Measurements from ENCODE around the gene PTPN2.
"Not testable (repeated sequence)": the region's sequence is repeated elsewhere in the genome, so short reads cannot be mapped to it uniquely, and the experiment has no call there.

Gene PTPN2

GRCh38 chr18:12884406-12885323 is 628 bp upstream of the PTPN2 start:
- Histone ChIP-seq H3K27me3 (no peaks in the 10 kb centered on the region), H3K4me3 (ENCODE audit: low read depth, low read length) (peak overlapping the region; percentile 61), H3K4me1 (no peaks in the 10 kb centered on the region), H3K9me3 (no peaks in the 10 kb centered on the region), H3K36me3 (no peaks in the 10 kb centered on the region)
- no peak for DNase-seq
- TF ChIP-seq CTCF (IDR thresholded peaks at IDR 0.05; ENCODE audit: low read depth, low read length) = no peak

GRCh38 chr18:12883372-12883683 is 709 bp downstream of the PTPN2 start:
- Histone ChIP-seq H3K27me3 (no peaks in the 10 kb centered on the region), H3K4me3 (ENCODE audit: low read depth, low read length) (peak overlapping the region; percentile 71), H3K4me1 (no peaks in the 10 kb centered on the region), H3K9me3 (no peaks in the 10 kb centered on the region), H3K36me3 (no peaks in the 10 kb centered on the region)
- TF ChIP-seq CTCF (IDR thresholded peaks at IDR 0.05; ENCODE audit: low read depth, low read length) = no peak
- no peak for DNase-seq

- Histone ChIP-seq H3K4me1 (no peaks in the 10 kb centered on the region), H3K27me3 (no peaks in the 10 kb centered on the region), H3K9me3 (no peaks in the 10 kb centered on the region), H3K4me3 (ENCODE audit: low read depth, low read length) (peak overlapping the region; percentile 71), H3K36me3 (no peaks in the 10 kb centered on the region)
- no peak for DNase-seq
- TF ChIP-seq CTCF (IDR thresholded peaks at IDR 0.05; ENCODE audit: low read depth, low read length) = no peak
Observed at GRCh38 chr18:12882453-12883371, 1.3 kb downstream of the PTPN2 start.

- Histone ChIP-seq H3K4me3 (ENCODE audit: low read depth, low read length) (no peak overlapping the region), H3K27me3 (no peaks in the 10 kb centered on the region), H3K4me1 (no peaks in the 10 kb centered on the region), H3K36me3 (no peaks in the 10 kb centered on the region), H3K9me3 (no peaks in the 10 kb centered on the region)
- no peak for DNase-seq
- TF ChIP-seq CTCF (IDR thresholded peaks at IDR 0.05; ENCODE audit: low read depth, low read length) = no peak
Observed at GRCh38 chr18:12880541-12880910, 3.5 kb downstream of the PTPN2 start.

GRCh38 chr18:12879840-12880540 is 4.0 kb downstream of the PTPN2 start:
- Histone ChIP-seq H3K4me1 (no peaks in the 10 kb centered on the region), H3K36me3 (no peaks in the 10 kb centered on the region), H3K4me3 (ENCODE audit: low read depth, low read length) (no peak overlapping the region), H3K9me3 (no peaks in the 10 kb centered on the region), H3K27me3 (no peaks in the 10 kb centered on the region)
- DNase-seq = no peak
- no peak for TF ChIP-seq CTCF (IDR thresholded peaks at IDR 0.05; ENCODE audit: low read depth, low read length)

GRCh38 chr18:12874992-12875391 is 9.0 kb downstream of the PTPN2 start:
- not testable (repeated sequence) for H3K36me3 ChIP-seq; H3K9me3 ChIP-seq; H3K4me3 ChIP-seq (ENCODE audit: low read depth, low read length); H3K27me3 ChIP-seq; H3K4me1 ChIP-seq; DNase-seq

GRCh38 chr18:12873961-12874567 is 10.0 kb downstream of the PTPN2 start:
- H3K4me1 ChIP-seq; H3K27me3 ChIP-seq; H3K36me3 ChIP-seq; H3K9me3 ChIP-seq; H3K4me3 ChIP-seq (ENCODE audit: low read depth, low read length); DNase-seq: not testable (repeated sequence)
